ENCODE measurements around the gene TBC1D9B.

GRCh38 chr5:179916523-179916922, 8.8 kb upstream of the TBC1D9B start:
- TF ChIP-seq, protein P1, sequence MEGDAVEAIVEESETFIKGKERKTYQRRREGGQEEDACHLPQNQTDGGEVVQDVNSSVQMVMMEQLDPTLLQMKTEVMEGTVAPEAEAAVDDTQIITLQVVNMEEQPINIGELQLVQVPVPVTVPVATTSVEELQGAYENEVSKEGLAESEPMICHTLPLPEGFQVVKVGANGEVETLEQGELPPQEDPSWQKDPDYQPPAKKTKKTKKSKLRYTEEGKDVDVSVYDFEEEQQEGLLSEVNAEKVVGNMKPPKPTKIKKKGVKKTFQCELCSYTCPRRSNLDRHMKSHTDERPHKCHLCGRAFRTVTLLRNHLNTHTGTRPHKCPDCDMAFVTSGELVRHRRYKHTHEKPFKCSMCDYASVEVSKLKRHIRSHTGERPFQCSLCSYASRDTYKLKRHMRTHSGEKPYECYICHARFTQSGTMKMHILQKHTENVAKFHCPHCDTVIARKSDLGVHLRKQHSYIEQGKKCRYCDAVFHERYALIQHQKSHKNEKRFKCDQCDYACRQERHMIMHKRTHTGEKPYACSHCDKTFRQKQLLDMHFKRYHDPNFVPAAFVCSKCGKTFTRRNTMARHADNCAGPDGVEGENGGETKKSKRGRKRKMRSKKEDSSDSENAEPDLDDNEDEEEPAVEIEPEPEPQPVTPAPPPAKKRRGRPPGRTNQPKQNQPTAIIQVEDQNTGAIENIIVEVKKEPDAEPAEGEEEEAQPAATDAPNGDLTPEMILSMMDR (IDR thresholded peaks at IDR 0.05; ENCODE audit: borderline replicate concordance, extremely low read depth, low read length, poor library complexity, severe bottlenecking), result no peak
- no peak for TF ChIP-seq EZH2 (IDR thresholded peaks at IDR 0.05; ENCODE audit: borderline replicate concordance, low read depth, low read length, severe bottlenecking)
